ENCODE data around the gene LSM4. TPM values are rescaled to one million over a fixed set of nuclear protein-coding genes. Genes with fewer than 3 reads are reported as not detected.

Gene LSM4
- polyA plus RNA-seq, 1 donor from 2014 or later, result 137 TPM

GRCh38 chr19:18259893-18260292, 63.0 kb downstream of the LSM4 start:
- peaks cover 2% of the 10 kb centered on the region for H3K27me3 Mint-ChIP-seq
- H3K36me3 Mint-ChIP-seq, result peaks cover 1% of the 10 kb centered on the region
- H3K27ac Mint-ChIP-seq, result peak overlapping the region in 1 of 3 donors; percentile 84
- H3K9me3 Mint-ChIP-seq, result no peaks in the 10 kb centered on the region
- H3K4me3 Mint-ChIP-seq, result peak overlapping the region in 1 of 4 donors; percentile 39
- H3K4me1 Mint-ChIP-seq, result peaks cover under 1 to 6% (median 3%) of the 10 kb centered on the region in 3 donors

- Mint-ChIP-seq H3K9me3 (no peaks in the 10 kb centered on the region), H3K4me1 (peaks cover 16 to 22% (median 18%) of the 10 kb centered on the region in 3 donors), H3K36me3 (peaks cover 1% of the 10 kb centered on the region), H3K4me3 (peak overlapping the region in 1 of 4 donors; percentile 39), H3K27me3 (peaks cover 4% of the 10 kb centered on the region), H3K27ac (peak overlapping the region in 1 of 3 donors; percentile 95)
These were observed 65.1 kb downstream of the LSM4 start for GRCh38 chr19:18257503-18258470.

Other genes with a start within 250 kb of the LSM4 start
- 9.8 TPM for gene IL12RB1, start 236.1 kb downstream of the LSM4 start, polyA plus RNA-seq
- 20.3 TPM for gene MAST3, start 225.3 kb downstream of the LSM4 start, polyA plus RNA-seq
- 2.1 TPM for gene PIK3R2, start 169.9 kb downstream of the LSM4 start, polyA plus RNA-seq
- gene IFI30, start 149.3 kb downstream of the LSM4 start, polyA plus RNA-seq, result 473 TPM
- 16.6 TPM for gene MPV17L2, start 129.9 kb downstream of the LSM4 start, polyA plus RNA-seq
- 1.5 TPM for gene RAB3A, start 119.0 kb downstream of the LSM4 start, polyA plus RNA-seq
- not detected for gene PDE4C, start 96.6 kb downstream of the LSM4 start, polyA plus RNA-seq
- gene IQCN, start 48.6 kb downstream of the LSM4 start, polyA plus RNA-seq, result 1.4 TPM
- gene JUND, start 41.5 kb downstream of the LSM4 start, polyA plus RNA-seq, result 164 TPM
- 8.4 TPM for gene PGPEP1, start 17.5 kb upstream of the LSM4 start, polyA plus RNA-seq
- gene GDF15, start 63.1 kb upstream of the LSM4 start, polyA plus RNA-seq, result not detected
- 14.9 TPM for gene LRRC25, start 74.5 kb upstream of the LSM4 start, polyA plus RNA-seq
- 97.4 TPM for gene SSBP4, start 96.3 kb upstream of the LSM4 start, polyA plus RNA-seq
- gene ISYNA1, start 115.1 kb upstream of the LSM4 start, polyA plus RNA-seq, result 17.2 TPM
- 19.7 TPM for gene ELL, start 199.0 kb upstream of the LSM4 start, polyA plus RNA-seq
- gene FKBP8, start 220.5 kb upstream of the LSM4 start, polyA plus RNA-seq, result 120 TPM
- gene KXD1, start 234.8 kb upstream of the LSM4 start, polyA plus RNA-seq, result 82.8 TPM
- gene UBA52, start 248.8 kb upstream of the LSM4 start, polyA plus RNA-seq, result 1,891 TPM